HG02798 (cell line): ENCODE results near the gene HHIPL1.

Experiments
- ATAC-seq: cut with Tn5 transposase; IDR thresholded peaks from one replicate; pipeline ENCODE4 v1.9.1; 2021; ENCODE audit warnings: mild to moderate bottlenecking; ENCODE audit not compliant: unreplicated experiment, poor library complexity

Gene HHIPL1

GRCh38 chr14:99724939-99725773 is 80.2 kb downstream of the HHIPL1 start:
- ATAC-seq = no peak

- no peak for ATAC-seq
Observed at GRCh38 chr14:99725774-99726537, 81.0 kb downstream of the HHIPL1 start.

GRCh38 chr14:99726538-99727095 is 81.7 kb downstream of the HHIPL1 start:
- ATAC-seq = no peak

- no peak for ATAC-seq
Observed at GRCh38 chr14:99727096-99727870, 82.4 kb downstream of the HHIPL1 start.

GRCh38 chr14:99728231-99728920 is 83.4 kb downstream of the HHIPL1 start:
- no peak for ATAC-seq

GRCh38 chr14:99728981-99729451 is 84.1 kb downstream of the HHIPL1 start:
- ATAC-seq = no peak
